AG04450 (cell line): ENCODE measurements around the gene CEP76. TPM values are rescaled to one million over a fixed set of nuclear protein-coding genes. Genes with fewer than 3 reads are reported as not detected.

Experiments
- CTCF ChIA-PET: fragments of 300-600, 350-600 bp; formaldehyde crosslinking; extraction: SDS; loops from one replicate; lab custom pipeline; 2022; ENCODE audit warnings: antibody characterized with exemption, inconsistent platforms; lab: Charles Lee
- POLR2A ChIA-PET: fragments of 350-600 bp; formaldehyde crosslinking; extraction: SDS; loops from one replicate; lab custom pipeline; 2021; ENCODE audit warnings: antibody characterized with exemption, inconsistent platforms; lab: Yijun Ruan, JAX
- DNase-seq: peaks from one replicate; pipeline ENCODE4 v3.0.0-alpha.2; 2011; ENCODE audit warnings: low read depth, low spot score
- H3K27ac ChIP-seq: one replicate; pipeline ENCODE4 v1.5.1; 2012; ENCODE audit warnings: low read depth, low read length, control low read depth
- H3K27me3 ChIP-seq: one replicate; pipeline ENCODE4 v1.6.0; 2012; ENCODE audit warnings: low read length; ENCODE audit not compliant: control insufficient read depth, insufficient read depth
- H3K4me3 ChIP-seq: 2 replicates; pipeline ENCODE4 v1.5.1; 2011; ENCODE audit warnings: mild to moderate bottlenecking, low read depth, low read length, control low read depth
- H3K9me3 ChIP-seq: 2 replicates; pipeline ENCODE4 v1.5.1; 2012; ENCODE audit warnings: low read length; ENCODE audit not compliant: control insufficient read depth, insufficient read depth
- CTCF ChIP-seq: IDR thresholded peaks from 2 replicates; pipeline ENCODE4 v1.5.1; 2011; ENCODE audit warnings: low read depth, low read length, control low read depth, inconsistent platforms
- polyA plus RNA-seq: library from polyadenylated mRNA; depleted of rRNA; stranded (reverse); fragments of >200 nt; gene quantifications from 2 replicates; pipeline ENCODE4 v1.2.3, GENCODE V29; 2011

The CEP76 gene
- polyA plus RNA-seq, 1 experiment, result 7.6 TPM

- ChIA-PET CTCF (interaction anchor here (0.6 to 1.3 kb wide), 3 partner anchors 14 to 295 kb away, joined by 3 to 8 read pairs (median 3); no protein-coding TSS in a partner anchor), POLR2A (no interaction called here)
- H3K27me3 ChIP-seq, result no peaks in the 10 kb centered on the region
- no peak overlapping the region for H3K27ac ChIP-seq
- TF ChIP-seq CTCF, result peak; percentile 35; the same call in 1 of the 2 replicates
- no peaks in the 10 kb centered on the region; the same call in 1 of the 2 replicates for H3K9me3 ChIP-seq
- no peak for DNase-seq
- H3K4me3 ChIP-seq, result no peak overlapping the region
Measured at GRCh38 chr18:12686100-12686499, 16.4 kb downstream of the CEP76 start.

- Histone ChIP-seq H3K4me3 (no peak overlapping the region), H3K27ac (no peak overlapping the region), H3K9me3 (no peaks in the 10 kb centered on the region), H3K27me3 (no peaks in the 10 kb centered on the region)
- CTCF ChIA-PET, result interaction anchor here (0.6 to 3.0 kb wide), 3 partner anchors 255 to 288 kb away, joined by 3 to 8 read pairs (median 3); no protein-coding TSS in a partner anchor
- DNase-seq, result no peak
- POLR2A ChIA-PET, result interaction anchor here (0.7 to 1.0 kb wide), 3 partner anchors 9 to 302 kb away, joined by 3 to 5 read pairs (median 3); partner anchors contain the start of genes AFG3L2, CEP76 and PSMG2
- no peak for TF ChIP-seq CTCF
Measured at GRCh38 chr18:12679183-12679786, 23.2 kb downstream of the CEP76 start.

- Histone ChIP-seq H3K27me3 (no peaks in the 10 kb centered on the region), H3K4me3 (no peak overlapping the region)
- POLR2A ChIA-PET, result interaction anchor here (0.6 kb wide), 1 partner anchor 1148 kb away, joined by 5 read pairs; no protein-coding TSS in a partner anchor
Measured at GRCh38 chr18:12668041-12668440, 34.5 kb downstream of the CEP76 start.

GRCh38 chr18:12659904-12660605, 42.5 kb downstream of the CEP76 start:
- Histone ChIP-seq H3K4me3 (no peak overlapping the region), H3K27ac (no peak overlapping the region), H3K27me3 (no peaks in the 10 kb centered on the region), H3K9me3 (no peaks in the 10 kb centered on the region)
- ChIA-PET POLR2A (interaction anchor here (0.6 kb wide), 1 partner anchor 269 kb away, joined by 5 read pairs; no protein-coding TSS in a partner anchor), CTCF (interaction anchor here (0.7 to 7.7 kb wide), 9 partner anchors 11 to 381 kb away, joined by 3 to 179 read pairs (median 3); no protein-coding TSS in a partner anchor)
- peak; percentile 95 for TF ChIP-seq CTCF
- peak; percentile 29 for DNase-seq

More at GRCh38 chr18:12668041-12668440, 34.5 kb downstream of the CEP76 start:
- no peak overlapping the region for H3K27ac ChIP-seq
- no peak for DNase-seq
- CTCF ChIA-PET, result interaction anchor here (0.7 kb wide), 1 partner anchor 958 kb away, joined by 6 read pairs; no protein-coding TSS in a partner anchor
- TF ChIP-seq CTCF, result no peak
- H3K9me3 ChIP-seq, result no peaks in the 10 kb centered on the region
